Measurements from ENCODE around the gene SBNO1. TPM values are rescaled to one million over a fixed set of nuclear protein-coding genes. Genes with fewer than 3 reads are reported as not detected.

Gene SBNO1
- total RNA-seq, 1 experiment from 2014 or later, result 43.8 TPM

DNA sequence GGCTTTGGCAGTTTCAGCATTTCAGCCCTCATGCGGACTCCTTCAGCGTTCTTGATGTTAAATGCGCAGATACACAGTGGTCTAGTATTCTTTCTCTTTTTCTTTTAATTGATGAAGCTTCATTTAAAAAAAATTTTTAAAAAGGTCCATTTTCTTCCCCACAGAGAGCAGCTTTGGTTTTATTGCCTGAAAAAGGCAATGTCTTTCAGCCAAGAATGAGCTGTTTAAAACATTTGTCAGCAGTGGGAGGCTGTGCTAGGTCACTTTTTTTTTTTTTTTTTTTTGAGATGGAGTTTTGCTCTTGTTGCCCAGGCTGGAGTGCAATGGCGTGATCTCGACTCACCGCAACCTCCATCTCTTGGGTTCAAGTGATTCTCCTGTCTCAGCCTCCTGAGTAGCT, 32.8 kb upstream of the SBNO1 start (continued):
- TF ChIP-seq EZH2 (IDR thresholded peaks at IDR 0.05), result no peak

DNA sequence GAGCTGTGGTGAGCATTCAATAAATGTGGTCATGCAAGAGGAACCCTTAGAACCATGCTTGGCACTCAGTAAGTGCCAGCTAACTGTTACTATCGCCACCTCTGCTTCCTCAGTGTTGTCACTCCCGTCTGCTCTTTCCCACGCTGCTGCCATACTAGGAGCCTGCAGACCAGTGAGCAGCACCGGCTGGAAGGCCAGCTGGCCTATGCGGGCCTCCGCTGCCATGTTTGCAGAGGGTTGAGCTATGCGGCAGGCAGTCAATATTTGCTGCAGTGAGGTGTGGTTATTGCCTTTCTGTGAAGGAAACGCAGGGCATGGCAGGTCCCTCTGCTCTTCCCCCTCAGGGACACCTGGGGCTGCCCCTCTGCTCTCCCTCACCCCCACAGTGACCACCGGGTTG, 32.3 kb upstream of the SBNO1 start:
- RAD21 ChIA-PET (ENCODE audit: low non-redundant PET in 1 of 2, low total read pairs in 2 of 2, uncharacterized antibody in 2 of 2, unreplicated experiment in 2 of 2), result no interaction called here
- no peaks in the 10 kb centered on the region for H4K20me1 ChIP-seq (ENCODE audit: insufficient read depth)
- H3K27me3 ChIP-seq (ENCODE audit: insufficient read depth, low read length), result no peaks in the 10 kb centered on the region
- no peaks in the 10 kb centered on the region for H3K9me3 ChIP-seq (ENCODE audit: control insufficient read depth in 1 of 2, insufficient read depth in 1 of 2, low read depth in 1 of 2, low read length in 2 of 2)
- peaks cover 34 to 55% of the 10 kb centered on the region in 2 experiments for H3K36me3 ChIP-seq (ENCODE audit: control insufficient read depth in 1 of 2, insufficient read depth in 2 of 2, low read length in 2 of 2)
- intact Hi-C loops (cut with micrococcal nuclease), result no loop called here
- no peak overlapping the region for H3K9ac ChIP-seq (ENCODE audit: low read length)
- peaks cover 85% of the 10 kb centered on the region for H3K79me2 ChIP-seq (ENCODE audit: insufficient read depth, low read length)
- ATAC-seq (no peak), DNase-seq (ENCODE audit: low read depth, low spot score) (no peak)
- BruUV-seq (replicated peaks), result no TSS peak
- no peak overlapping the region for H3K4me3 ChIP-seq (replicated peaks in 1 of 2; ENCODE audit: low read depth in 1 of 2, low read length in 2 of 2)
- H3K4me2 ChIP-seq (ENCODE audit: low read length), result no peak overlapping the region
- CTCF ChIA-PET, result no interaction called here
- no peak overlapping the region for H3K27ac ChIP-seq (ENCODE audit: low read depth, low read length)
- H3K9me2 ChIP-seq (ENCODE audit: insufficient read depth), result no peaks in the 10 kb centered on the region
- POLR2A ChIA-PET, result no interaction called here
- no peak overlapping the region for H2AFZ ChIP-seq (ENCODE audit: low read depth, low read length, poor library complexity, severe bottlenecking)
- no peaks in the 10 kb centered on the region for H3K4me1 ChIP-seq (ENCODE audit: control insufficient read depth in 1 of 2, insufficient read depth in 2 of 2, low read length in 2 of 2)
- TF ChIP-seq SRF (IDR thresholded peaks at IDR 0.05; ENCODE audit: low read depth), result no peak
- no peak for TF ChIP-seq RAD21 (IDR thresholded peaks at IDR 0.05; ENCODE audit: low read depth)
- no peak for TF ChIP-seq FOSL1 (IDR thresholded peaks at IDR 0.05; ENCODE audit: low read depth)
- TF ChIP-seq CTCF (IDR thresholded peaks at IDR 0.05 in 2 of 3, conservative IDR thresholded peaks at IDR 0.05 in 1 of 3; ENCODE audit: borderline replicate concordance in 1 of 3, insufficient read depth in 1 of 3, low read depth in 2 of 3, low read length in 2 of 3), result no peak
- no peak for TF ChIP-seq ZNF274 (IDR thresholded peaks at IDR 0.05; ENCODE audit: low read depth, low read length)
- no peak for TF ChIP-seq SP1 (IDR thresholded peaks at IDR 0.05; ENCODE audit: low read depth)

GRCh38 chr12:123396543-123396942, 31.9 kb upstream of the SBNO1 start:
- Histone ChIP-seq H3K9me3 (ENCODE audit: control insufficient read depth in 1 of 2, insufficient read depth in 1 of 2, low read depth in 1 of 2, low read length in 2 of 2) (no peaks in the 10 kb centered on the region), H3K36me3 (ENCODE audit: control insufficient read depth in 1 of 2, insufficient read depth in 2 of 2, low read length in 2 of 2) (peaks cover 38 to 59% of the 10 kb centered on the region in 2 experiments), H3K27me3 (ENCODE audit: insufficient read depth, low read length) (no peaks in the 10 kb centered on the region), H3K9me2 (ENCODE audit: insufficient read depth) (no peaks in the 10 kb centered on the region), H3K79me2 (ENCODE audit: insufficient read depth, low read length) (peaks cover 85% of the 10 kb centered on the region), H3K27ac (ENCODE audit: low read depth, low read length) (no peak overlapping the region), H4K20me1 (ENCODE audit: insufficient read depth) (no peaks in the 10 kb centered on the region), H3K4me3 (replicated peaks in 1 of 2; ENCODE audit: low read depth in 1 of 2, low read length in 2 of 2) (no peak overlapping the region), H3K9ac (ENCODE audit: low read length) (no peak overlapping the region), H3K4me2 (ENCODE audit: low read length) (no peak overlapping the region), H3K4me1 (ENCODE audit: control insufficient read depth in 1 of 2, insufficient read depth in 2 of 2, low read length in 2 of 2) (no peaks in the 10 kb centered on the region), H2AFZ (ENCODE audit: low read depth, low read length, poor library complexity, severe bottlenecking) (no peak overlapping the region)
- ChIA-PET CTCF (no interaction called here), RAD21 (ENCODE audit: low non-redundant PET in 1 of 2, low total read pairs in 2 of 2, uncharacterized antibody in 2 of 2, unreplicated experiment in 2 of 2) (no interaction called here), POLR2A (no interaction called here)
- intact Hi-C loops (cut with micrococcal nuclease), result no loop called here
- no TSS peak for BruUV-seq (replicated peaks)
- ATAC-seq (no peak), DNase-seq (ENCODE audit: low read depth, low spot score) (no peak)
- no peak for TF ChIP-seq ZNF274 (IDR thresholded peaks at IDR 0.05; ENCODE audit: low read depth, low read length)
- no peak for TF ChIP-seq RAD21 (IDR thresholded peaks at IDR 0.05; ENCODE audit: low read depth)
- TF ChIP-seq POLR2AphosphoS5 (IDR thresholded peaks at IDR 0.05; ENCODE audit: low read depth, low read length), result no peak
- no peak for TF ChIP-seq ZFX (IDR thresholded peaks at IDR 0.05)
- no peak for TF ChIP-seq CEBPB (IDR thresholded peaks at IDR 0.05; ENCODE audit: low read depth)
- no peak for TF ChIP-seq ELF1 (IDR thresholded peaks at IDR 0.05; ENCODE audit: borderline replicate concordance, low read depth)
- TF ChIP-seq POLR2A (IDR thresholded peaks at IDR 0.05; ENCODE audit: borderline replicate concordance, extremely low read depth, insufficient read depth, insufficient read length), result no peak
- TF ChIP-seq SRF (IDR thresholded peaks at IDR 0.05; ENCODE audit: low read depth), result no peak

Data from HCT116 (cell line).